ENCODE data around the gene DND1.

- TF ChIP-seq CEBPB (IDR thresholded peaks at IDR 0.05) (peak; percentile 50 to 78; a peak in 3 of 4 replicates), POLR2A (IDR thresholded peaks at IDR 0.05; ENCODE audit: low read length) (peak; percentile 59), FOSB (CRISPR knock-in tag; IDR thresholded peaks at IDR 0.05) (no peak), CTCF (IDR thresholded peaks at IDR 0.05) (no peak), RNF2 (IDR thresholded peaks at IDR 0.05; ENCODE audit: borderline replicate concordance, low read depth) (no peak), MAX (IDR thresholded peaks at IDR 0.05) (peak; percentile 69), MAFK (IDR thresholded peaks at IDR 0.05; ENCODE audit: partially characterized antibody) (no peak)
Observed at GRCh38 chr5:140700177-140701144, 27.1 kb upstream of the DND1 start, which contains the start of gene ZMAT2.

Data from A549 (cell line).